Ishikawa (cell line): ENCODE data around the gene CRB1.

Source experiments
- CEBPB ChIP-seq: IDR thresholded peaks from 2 replicates; pipeline ENCODE4 v1.6.1; 2012
- CREB1 ChIP-seq: IDR thresholded peaks from 2 replicates; pipeline ENCODE4 v1.6.1; 2012; ENCODE audit warnings: low read depth
- EGR1 ChIP-seq: IDR thresholded peaks from 2 replicates; pipeline ENCODE4 v1.6.1; 2012
- EP300 ChIP-seq: IDR thresholded peaks from 2 replicates; pipeline ENCODE4 v1.6.1; 2012; ENCODE audit warnings: borderline replicate concordance
- FOXM1 ChIP-seq: IDR thresholded peaks from 2 replicates; pipeline ENCODE4 v1.6.1; 2012; ENCODE audit warnings: low read depth, borderline replicate concordance
- MAX ChIP-seq: IDR thresholded peaks from 2 replicates; pipeline ENCODE4 v1.6.1; 2012
- NFIC ChIP-seq: IDR thresholded peaks from 2 replicates; pipeline ENCODE4 v1.6.1; 2012
- RAD21 ChIP-seq: IDR thresholded peaks from 2 replicates; pipeline ENCODE4 v1.6.1; 2012; ENCODE audit warnings: low read depth
- REST ChIP-seq: IDR thresholded peaks from 2 replicates; pipeline ENCODE4 v1.6.1; 2012; ENCODE audit warnings: low read depth, mild to moderate bottlenecking
- TAF1 ChIP-seq: IDR thresholded peaks from 2 replicates; pipeline ENCODE4 v1.6.1; 2012; ENCODE audit warnings: low read depth, mild to moderate bottlenecking
- TCF12 ChIP-seq: IDR thresholded peaks from 2 replicates; pipeline ENCODE4 v1.6.1; 2012; ENCODE audit warnings: low read depth
- TEAD4 ChIP-seq: IDR thresholded peaks from 2 replicates; pipeline ENCODE4 v1.6.1; 2012
- USF1 ChIP-seq: IDR thresholded peaks from 2 replicates; pipeline ENCODE4 v1.6.1; 2012
- YY1 ChIP-seq: IDR thresholded peaks from 2 replicates; pipeline ENCODE4 v1.6.1; 2012; ENCODE audit warnings: low read depth
- ZBTB7A ChIP-seq: IDR thresholded peaks from 2 replicates; pipeline ENCODE4 v1.6.1; 2012; ENCODE audit warnings: low read depth

The CRB1 gene

GRCh38 chr1:197391303-197392226 lies 123.5 kb downstream of the CRB1 start:
- no peak for TF ChIP-seq TCF12
- TF ChIP-seq EP300 = no peak

- no peak for TF ChIP-seq TEAD4
- TF ChIP-seq RAD21 = no peak
- no peak for TF ChIP-seq USF1
- no peak for TF ChIP-seq MAX
- TF ChIP-seq TAF1 = no peak
- TF ChIP-seq REST = no peak
These were observed 124.5 kb downstream of the CRB1 start for GRCh38 chr1:197392541-197392940.

DNA sequence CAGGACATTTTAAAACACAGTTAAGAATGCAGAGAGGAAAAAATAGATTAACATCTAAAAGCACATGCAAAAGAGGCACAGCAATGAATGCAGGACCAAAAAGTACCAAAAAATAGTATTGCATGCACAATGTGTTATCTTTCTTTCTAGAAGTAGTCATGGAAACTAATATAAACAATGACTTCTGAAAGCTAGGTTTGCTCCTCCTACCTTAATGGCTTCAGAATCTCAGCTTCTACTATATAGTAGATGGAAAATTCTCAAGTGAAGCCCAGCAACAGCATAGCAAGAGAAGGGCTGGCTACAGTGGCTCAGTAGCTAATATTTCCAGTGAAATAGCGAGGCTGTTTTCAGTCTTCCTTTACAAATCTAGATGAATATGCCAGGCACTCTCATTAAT lies 125.1 kb downstream of the CRB1 start:
- TF ChIP-seq EP300 (no peak), USF1 (no peak), TAF1 (no peak), RAD21 (no peak), YY1 (no peak), REST (no peak), FOXM1 (no peak), TEAD4 (no peak), NFIC (no peak), CREB1 (no peak), CEBPB (no peak)

DNA sequence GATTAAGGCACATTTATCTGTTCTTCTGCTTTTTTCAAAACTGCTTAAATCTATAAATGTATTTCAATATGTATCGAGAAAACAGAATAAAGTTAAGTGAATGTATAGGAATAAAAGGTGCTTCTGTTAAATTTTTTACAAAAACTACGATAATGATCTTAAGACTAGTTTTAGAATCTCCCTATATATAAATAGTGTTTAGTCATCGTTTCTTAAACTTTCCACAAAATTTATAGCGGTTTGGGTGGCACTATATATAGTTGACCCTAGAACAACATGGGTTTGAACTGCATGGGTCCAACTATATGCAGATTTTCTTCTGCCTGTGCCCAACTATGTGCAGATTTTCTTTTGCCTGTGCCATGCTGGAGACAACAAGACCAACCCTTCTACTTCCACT lies 125.7 kb downstream of the CRB1 start:
- no peak for TF ChIP-seq REST
- TF ChIP-seq TAF1 = no peak
- no peak for TF ChIP-seq NFIC
- no peak for TF ChIP-seq TCF12
- no peak for TF ChIP-seq EP300
- TF ChIP-seq CEBPB = no peak
- no peak for TF ChIP-seq RAD21
- TF ChIP-seq YY1 = no peak

DNA sequence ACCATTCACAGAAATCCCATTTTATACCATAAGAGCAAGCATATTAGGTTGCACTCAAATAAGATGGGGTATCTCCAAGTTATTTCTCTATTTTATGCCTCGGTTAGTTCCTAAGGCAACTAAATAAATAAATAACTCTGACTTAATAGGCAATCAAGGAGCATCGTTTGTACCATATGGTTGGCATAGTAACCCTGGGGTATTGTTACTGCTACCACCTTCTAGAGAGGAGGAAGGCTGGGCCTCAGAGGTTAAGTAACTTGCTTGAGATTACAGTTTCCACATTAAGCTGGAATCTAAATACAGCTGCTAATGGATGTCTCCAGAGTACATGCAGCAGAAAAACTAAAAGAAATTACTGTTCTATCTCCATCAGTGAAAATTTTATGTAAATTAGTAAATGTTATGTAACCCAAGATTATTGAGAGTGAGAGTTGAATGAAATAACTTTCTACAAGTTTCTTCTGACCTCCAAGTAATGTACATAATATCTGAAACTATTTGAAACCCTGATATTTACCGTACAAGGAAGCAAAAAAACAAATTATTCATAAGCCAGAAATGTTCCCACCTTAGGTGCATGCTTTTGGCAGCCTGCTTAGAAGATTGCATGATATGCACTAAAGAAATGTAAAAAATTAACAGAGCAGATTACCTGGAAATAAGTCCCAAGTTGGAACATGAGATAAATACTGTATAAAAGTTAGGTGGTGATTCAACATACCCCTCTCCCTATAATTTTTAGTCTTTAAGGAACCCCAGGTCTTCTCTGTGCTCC lies 127.0 kb downstream of the CRB1 start:
- no peak for TF ChIP-seq MAX
- TF ChIP-seq REST = no peak
- TF ChIP-seq CEBPB = no peak
- TF ChIP-seq USF1 = no peak
- no peak for TF ChIP-seq RAD21
- TF ChIP-seq ZBTB7A = no peak
- no peak for TF ChIP-seq TEAD4
- no peak for TF ChIP-seq EGR1
- no peak for TF ChIP-seq TCF12
- TF ChIP-seq TAF1 = no peak
- no peak for TF ChIP-seq FOXM1
- no peak for TF ChIP-seq YY1
- TF ChIP-seq CREB1 = no peak
- TF ChIP-seq NFIC = no peak
- no peak for TF ChIP-seq EP300
